GM19025 (cell line): ENCODE measurements around the gene TBC1D9B.

ENCODE experiments used
- ATAC-seq: cut with Tn5 transposase; IDR thresholded peaks from one replicate; pipeline ENCODE4 v1.9.1; 2021; ENCODE audit warnings: mild to moderate bottlenecking, low read depth, moderate library complexity; ENCODE audit not compliant: unreplicated experiment

Gene TBC1D9B

DNA sequence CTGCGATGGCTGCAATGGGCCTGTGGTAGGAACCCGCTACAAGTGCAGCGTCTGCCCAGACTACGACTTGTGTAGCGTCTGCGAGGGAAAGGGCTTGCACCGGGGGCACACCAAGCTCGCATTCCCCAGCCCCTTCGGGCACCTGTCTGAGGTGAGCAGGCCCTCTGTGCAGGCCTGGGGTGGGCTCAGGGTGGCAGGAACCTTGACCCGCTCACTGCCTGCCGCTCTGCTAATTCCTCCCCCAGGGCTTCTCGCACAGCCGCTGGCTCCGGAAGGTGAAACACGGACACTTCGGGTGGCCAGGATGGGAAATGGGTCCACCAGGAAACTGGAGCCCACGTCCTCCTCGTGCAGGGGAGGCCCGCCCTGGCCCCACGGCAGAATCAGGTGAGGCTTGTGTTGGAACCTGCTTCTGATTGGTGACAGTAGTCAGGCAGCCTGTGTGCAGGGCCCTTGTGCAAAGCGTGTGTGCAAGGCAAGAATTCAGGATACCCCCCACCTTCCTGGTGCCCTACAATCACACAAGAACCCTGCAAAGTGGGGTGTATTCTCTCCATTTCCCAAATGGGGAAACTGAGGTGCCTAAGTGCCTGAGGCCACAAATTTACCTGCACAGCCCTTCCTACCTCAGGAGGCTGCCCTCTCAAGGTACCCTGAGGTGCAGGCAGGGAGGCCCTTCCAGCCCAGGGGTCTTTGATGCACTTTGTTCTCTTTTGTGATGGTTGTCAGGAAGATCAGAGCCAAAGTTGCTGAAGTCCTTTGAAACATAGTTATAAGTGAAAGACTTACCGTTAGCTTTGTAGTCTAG lies 83.6 kb downstream of the TBC1D9B start:
- ATAC-seq = no peak

DNA sequence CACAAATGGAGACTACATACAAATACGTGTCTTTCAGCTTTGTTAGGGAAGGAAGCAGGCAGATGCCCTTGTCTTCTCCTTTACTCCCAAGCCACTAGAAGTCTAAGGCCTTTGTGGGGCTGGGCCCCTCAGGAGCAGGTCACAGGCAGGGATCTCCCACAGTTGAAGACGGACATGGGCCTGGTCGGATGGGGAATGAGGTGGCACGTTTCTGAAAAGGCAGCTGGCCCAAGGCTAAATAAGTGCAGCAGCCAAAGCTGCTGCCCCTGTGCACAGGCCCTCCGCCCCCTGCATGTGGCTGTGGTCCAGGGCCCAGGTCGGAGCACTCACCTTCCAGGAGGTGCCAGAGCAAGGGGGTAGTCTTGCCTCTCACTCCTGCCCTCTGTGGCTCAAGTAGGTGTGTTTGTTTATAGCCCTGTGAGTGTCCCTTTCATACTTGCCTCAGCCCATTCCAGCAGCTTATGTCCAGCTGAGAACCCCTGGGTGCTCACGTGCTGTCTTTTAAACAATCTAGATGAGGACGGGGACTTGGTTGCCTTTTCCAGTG lies 85.2 kb downstream of the TBC1D9B start:
- ATAC-seq = no peak

DNA sequence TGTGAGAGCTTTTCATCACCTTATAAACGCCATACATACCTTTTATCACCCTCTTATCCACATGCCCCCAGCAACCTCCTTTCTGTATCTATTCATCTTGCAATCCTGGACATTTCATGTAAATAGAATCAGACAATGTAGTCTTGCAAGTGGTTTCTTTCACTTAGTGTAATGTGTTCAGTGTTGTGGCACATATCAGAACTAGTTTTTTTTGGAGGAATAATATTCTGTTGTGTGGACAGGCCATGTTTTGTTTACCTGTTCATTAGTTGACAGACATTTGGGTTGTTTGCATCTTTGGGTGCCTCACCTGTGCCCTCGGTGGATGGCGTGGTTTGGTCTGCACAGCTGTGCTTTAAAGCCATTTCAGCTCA lies 85.7 kb downstream of the TBC1D9B start:
- no peak for ATAC-seq

DNA sequence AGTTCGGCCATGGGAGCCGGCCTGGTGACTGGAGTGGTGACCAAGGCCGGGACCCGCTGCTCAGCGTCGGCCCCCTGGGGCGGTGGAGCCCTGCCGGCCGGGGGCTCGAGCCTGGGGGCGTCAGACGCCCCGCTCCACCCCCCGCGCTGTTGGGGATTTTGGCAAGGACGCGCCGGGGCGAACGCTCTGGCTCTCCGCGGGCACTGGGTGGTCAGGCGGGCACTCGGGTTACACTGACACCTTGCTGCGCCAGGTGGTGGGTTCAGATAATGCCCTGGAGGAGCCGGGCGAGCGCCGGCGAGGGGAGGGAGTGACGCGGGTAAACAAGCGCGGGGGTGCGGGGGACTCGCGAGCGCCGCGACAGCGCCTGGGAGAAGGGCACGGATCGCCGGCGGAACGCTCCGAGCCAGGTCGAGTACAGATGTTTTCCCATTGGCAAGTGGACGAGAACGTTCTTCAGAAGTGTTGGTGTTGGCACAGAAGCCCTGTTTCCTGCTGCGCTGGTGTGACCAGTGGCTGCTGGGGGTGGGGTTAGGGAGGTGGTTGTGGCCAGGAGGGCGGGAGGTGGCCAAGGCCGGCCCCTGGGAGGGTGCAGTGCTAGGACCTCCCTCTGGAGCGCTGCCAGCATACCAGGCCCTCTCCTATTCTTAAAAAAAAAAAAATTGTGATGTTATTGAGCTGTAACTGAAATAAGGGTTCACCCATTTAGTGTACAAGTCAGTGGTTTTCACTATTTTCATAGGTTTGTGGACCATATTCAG lies 86.2 kb downstream of the TBC1D9B start:
- peak; percentile 40 for ATAC-seq

DNA sequence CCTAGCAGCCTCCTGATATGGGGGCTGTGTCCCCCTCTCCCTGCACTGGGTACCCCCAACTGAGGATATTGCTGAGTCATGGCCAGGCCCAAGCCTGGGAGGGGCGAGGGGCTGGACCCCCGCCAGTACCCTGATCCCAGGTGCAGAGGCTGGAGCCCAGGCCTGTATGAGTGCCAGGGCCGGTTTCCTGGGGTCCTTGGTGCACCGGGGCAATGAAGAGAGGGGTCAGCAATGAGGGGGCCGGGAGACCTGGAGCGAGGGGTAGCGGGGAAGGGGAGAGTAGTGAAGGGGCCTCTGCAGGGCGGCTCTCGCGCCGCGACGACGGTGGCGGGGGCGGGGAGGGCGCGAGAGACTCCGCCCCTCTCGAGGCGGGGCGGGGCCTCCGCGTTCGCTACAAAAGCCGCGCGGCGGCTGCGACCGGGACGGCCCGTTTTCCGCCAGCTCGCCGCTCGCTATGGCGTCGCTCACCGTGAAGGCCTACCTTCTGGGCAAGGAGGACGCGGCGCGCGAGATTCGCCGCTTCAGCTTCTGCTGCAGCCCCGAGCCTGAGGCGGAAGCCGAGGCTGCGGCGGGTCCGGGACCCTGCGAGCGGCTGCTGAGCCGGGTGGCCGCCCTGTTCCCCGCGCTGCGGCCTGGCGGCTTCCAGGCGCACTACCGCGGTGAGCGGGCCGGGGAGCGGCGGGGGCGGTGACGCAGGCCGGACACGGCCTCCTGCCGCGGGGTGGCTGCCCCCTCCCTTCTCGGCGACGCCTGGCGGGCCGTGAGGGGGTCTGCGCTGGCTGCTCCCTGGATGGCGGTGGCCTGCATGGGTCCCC lies 87.0 kb downstream of the TBC1D9B start, which contains the start of gene SQSTM1:
Gene SQSTM1 (plus strand): TSS at position 423 of the 815 bp plus-strand sequence. CDS start 32 bp downstream, at position 455.
- ATAC-seq = peak; percentile 39

DNA sequence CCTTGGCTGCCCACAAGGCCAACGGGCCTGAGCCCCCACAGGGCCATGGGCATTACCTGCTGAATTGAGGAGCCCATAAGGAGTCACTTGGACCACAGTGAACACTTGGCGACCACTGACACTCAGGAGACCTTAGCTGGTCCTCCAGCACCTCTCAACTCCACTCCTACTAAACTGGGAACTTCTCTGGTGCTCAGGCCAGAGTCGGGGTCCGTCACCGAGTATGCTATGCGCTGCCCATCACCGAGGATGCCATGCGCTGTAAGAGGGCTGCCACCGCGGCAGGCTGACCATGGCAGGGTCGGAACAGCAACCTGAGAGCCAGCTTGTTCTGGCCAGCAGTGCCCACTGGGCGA lies 87.6 kb downstream of the TBC1D9B start:
- no peak for ATAC-seq

DNA sequence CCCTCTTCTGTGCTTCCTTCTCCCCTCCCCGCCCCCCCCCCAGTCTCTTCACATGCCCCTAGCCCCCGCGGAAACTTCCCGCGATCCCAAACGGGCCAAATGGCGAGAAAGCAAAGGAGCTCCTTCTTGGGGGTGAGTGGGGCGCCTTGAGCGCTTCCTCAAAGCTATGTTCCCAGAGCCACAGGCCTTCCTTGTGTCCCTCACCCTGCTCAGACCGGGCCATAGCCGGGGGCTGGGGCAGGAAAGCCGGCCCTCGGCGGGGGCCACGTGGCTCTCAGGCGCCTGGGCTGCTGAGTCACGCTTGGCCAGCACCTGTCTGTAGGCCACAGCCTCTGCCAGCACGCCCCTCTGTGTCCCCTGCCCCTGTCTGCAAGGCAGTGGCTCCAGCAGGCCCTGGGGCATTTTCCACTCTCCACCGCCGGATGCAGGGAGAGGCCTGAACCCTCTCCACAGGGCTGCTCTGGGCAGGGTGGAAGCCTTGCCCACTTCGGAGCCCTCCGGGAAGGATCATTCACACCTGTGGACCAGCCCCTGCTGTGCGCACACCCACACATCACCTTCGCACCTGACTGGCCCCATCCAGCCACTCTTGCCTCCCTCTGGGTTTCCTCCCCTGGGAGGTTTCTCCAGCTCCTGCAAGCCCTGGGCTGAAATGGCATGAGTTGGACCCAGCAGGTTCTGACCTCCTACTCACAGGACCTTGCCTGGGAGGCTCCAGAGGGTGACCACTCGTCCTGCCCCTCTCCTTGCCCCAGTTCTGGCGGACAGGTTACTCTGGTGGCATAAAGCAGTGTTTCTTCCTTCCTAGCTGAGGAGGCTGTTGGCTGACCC lies 88.2 kb downstream of the TBC1D9B start:
- ATAC-seq = no peak

DNA sequence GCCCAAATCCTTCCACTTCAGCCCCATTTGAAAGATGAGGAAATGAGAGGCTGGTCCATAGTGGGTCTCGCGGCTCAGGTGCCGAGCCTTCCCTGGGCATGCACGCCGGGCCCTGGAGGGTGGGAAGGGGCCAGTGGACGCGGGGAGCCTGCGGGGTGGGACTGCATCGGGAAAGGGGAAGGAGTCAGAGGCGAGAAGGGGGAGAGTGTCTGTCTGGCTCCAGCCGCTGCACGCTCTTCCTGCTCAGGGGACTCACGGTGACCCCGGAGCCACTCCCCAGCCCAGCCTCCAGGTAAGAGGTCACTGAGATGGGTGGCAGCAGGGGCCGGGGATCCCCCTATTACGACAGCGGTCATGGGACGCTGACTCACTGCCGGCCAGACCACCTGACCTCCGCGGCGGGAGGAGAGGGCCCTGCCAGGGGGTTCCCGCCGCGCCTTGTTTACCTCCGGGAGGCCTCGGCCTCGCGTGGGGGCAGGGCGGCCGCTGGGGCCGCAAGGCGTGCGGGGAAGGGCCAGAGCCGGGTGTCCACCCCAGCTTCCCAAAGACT lies 88.9 kb downstream of the TBC1D9B start:
- peak; percentile 57 for ATAC-seq

DNA sequence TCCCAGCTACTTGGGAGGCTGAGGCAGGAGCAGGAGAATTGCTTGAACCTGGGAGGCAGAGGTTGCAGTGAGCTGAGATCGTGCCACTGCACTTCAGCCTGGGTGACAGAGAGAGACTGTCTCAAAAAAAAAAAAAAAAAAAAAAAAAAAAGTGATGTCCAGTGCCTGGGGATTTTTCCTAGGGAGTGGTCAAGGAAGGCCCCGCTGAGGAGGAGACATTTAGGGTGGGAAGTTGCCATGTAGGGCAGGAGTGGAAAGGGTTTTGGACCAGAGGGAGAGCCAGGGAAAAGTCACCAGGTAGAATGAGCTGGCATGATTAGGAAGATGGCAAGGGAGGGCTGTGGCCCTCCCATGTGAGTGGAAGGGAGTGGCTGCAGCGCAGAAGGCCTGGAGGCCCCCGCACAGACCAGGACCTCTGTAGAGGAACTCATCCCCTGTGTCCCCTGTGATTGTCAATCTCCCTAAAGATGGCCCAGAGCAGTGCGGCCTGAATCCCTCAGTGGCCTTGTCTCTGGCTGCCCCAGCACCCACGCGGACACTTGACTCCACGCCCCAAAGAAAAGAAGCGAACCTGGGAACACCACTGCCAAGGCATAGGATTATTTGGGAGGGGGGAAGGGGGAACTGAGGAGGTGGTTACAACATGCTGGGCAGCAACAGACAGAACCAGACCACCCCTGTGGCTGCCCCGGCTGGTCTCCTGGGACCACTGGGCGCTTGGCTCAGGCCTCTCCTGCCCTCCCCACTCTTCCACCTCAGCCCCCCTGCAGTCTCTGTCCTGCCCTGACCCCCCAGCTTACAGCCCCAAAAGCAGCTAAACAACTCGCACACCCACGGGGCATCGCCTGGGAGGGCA lies 89.6 kb downstream of the TBC1D9B start:
- no peak for ATAC-seq

DNA sequence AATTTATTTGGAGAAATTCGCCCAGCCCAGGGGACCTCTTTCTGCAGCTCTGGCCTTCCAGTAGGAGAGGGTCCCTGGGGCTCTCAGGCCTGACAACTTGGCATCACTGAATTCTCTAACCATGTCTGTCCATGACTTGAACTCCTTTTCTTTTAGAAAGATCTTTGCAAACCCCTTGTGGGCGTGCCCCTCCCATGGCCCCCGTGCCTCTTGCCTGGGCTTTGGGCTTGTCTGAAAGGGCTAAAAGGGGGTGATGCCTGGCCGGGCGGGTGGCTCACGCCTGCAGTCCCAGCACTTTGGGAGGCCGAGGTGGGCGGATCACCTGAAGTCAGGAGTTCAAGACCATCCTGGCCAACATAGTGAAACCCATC lies 90.2 kb downstream of the TBC1D9B start:
- ATAC-seq = no peak

DNA sequence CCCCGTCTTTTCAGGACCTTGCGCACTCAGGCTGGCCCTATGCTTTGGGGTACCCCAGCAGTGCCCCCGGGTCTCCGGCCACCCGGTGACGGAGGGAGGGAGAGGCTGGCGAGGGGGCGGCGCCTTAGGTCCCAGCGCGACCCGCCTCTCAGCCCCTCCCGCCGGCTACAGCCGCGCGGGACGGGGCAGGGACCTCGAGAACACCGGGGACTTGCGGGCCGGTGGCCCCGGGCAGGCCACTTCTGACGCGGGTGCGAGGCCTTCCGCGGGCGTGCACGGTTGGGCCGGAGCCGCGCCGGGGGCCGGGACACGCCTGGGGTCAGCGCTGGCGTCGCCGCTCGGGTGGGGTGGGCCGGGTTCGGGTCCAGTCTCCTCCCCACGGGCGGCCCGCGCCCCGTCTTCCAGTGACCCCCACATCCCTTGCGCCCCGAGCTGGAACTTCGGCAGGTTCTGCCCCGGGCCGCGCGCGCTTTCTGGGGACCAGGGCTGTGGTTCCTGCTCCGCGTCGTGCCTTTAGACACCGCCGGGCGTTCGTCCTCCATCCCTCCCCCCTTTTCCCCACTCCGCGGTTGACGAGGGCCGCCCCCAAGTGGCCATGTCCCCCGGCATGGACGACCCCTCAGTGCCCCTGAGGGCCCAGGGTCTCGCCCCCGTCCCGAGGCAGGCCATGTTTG lies 90.8 kb downstream of the TBC1D9B start:
- ATAC-seq = no peak

DNA sequence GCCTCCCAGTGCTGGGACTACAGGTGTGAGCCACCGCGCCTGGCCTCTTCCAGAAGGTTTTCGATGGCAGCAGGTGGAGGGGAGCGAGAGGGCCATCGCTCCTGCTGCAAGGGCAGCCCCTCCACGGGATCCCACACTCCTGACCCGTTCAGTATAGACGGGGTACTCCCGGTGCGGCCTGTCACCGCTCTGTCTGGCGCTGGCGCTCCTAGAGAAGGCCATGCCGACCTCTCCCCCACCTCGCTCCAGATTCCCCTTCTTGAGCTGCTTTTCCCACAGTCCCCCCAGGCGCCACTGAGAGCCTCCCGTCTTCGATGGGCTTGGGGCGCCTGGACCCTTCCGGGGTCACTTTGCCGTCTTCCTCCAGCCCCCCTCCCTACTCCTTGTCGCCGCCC lies 91.3 kb downstream of the TBC1D9B start:
- ATAC-seq = no peak

DNA sequence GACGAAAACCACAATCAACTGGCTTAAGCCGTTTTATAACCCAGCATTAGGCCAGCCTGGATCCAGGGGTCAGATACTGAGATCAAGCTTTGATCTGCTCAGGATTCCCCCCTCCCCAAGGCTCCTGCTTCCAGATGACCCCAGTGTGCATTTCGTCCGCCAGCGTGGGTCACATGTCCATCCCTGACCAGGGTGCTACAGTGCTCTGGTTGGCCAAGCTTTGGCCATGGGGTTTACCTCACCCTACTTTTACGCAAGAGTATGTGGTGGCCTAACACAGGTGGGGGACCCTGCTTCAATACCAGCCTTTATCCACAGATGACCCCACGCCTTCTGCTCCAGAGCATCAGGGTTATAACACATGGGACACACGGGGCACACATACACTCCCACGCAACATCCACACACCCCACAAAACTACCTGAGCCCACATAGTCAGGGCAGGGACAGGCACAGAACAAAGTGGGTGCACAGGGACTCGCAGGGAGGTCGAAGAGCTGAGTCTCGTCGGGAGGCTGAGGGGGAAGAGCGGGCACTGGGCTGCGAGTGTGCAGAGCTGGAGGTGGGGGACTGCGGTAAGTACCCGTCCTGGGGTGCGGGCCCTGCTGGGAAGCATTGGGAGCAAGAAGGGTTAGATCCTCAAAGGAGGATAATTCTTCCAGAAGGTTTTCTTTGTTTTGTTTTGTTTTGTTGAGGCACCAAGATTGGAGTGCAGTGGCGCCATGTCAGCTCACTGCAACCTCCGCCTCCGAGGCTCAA lies 92.0 kb downstream of the TBC1D9B start:
- ATAC-seq = no peak

DNA sequence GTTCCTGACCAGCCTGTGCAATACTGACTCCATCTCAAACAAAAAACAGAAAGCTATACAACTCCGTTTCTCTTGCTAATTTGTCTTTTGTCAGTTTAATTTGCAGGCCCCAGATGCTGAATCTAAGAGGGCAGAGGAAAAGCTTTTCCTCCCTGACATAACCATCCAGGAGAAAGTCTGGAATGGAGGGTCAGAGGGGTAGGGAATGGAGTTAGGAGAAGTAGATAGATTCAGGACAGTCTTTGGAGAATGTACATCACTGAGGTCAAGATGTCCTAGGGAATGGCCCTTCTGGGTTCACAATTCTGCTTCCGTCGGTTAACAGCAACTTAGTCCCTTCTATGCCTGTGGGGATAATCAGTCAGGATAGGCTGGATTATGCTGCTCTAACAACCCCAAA lies 93.6 kb downstream of the TBC1D9B start:
- no peak for ATAC-seq

DNA sequence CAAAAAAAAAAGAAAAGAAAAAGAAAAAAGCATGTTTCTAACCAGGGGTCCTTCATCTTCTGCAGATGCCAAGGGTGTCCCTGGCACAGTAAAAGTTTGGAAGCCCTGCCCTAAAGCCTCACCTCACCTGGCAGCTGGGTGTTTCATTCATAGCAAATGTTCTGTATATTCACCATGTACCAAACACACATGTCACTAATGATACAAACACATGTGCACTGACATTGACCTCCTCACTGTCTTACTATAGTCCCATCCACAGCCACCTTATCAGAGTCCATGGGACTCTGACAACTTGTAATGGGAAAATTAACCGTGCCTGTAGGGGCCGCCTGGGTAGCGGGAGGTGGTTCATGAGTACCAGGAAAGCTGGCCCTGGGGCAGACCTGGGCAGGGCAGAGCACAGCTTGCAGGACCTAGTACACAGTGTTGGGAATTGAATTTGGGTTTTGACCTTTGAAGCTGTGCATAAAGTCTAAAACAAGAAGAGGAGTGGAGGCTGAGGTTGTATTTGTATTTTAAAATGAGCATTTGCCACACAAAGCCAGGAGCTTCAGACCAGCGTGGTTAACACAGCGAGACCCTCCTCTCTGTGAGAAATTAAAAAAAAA lies 94.6 kb downstream of the TBC1D9B start:
- ATAC-seq = no peak

DNA sequence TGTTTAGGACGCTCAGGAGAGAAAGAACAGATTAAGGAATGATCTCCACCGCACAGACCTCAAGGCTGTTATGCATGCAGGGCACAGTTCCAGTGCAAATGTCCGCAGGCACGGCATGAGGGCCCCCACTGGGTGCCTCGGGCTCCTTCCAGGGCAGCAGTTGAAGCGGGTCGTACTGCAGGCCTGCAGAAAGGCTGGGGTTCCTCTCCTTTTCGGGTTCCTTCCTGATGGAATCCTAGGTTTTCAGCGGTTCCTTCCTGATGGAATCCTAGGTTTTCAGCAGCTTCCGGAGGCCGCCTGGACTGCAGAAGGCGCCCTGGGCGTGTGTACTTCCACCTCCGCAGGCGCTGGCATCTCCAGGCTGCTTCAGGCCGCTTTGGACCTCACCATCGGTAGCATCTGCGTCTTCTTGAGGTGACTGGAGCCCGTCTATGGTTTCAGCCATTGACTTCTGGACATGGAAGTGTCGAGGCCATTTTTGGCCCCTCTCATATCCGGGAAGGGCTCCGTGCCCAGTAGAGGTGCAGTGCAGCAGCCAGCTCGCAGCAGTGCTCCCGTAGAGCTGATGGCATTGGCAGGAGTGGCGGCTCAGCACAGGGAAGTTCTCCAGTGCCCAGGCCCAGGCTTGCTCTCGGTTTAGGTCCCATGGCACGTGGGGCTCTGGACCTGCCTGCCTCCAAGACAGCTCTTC lies 95.4 kb downstream of the TBC1D9B start:
- no peak for ATAC-seq
